Bronchial epithelial cell (primary cell): ENCODE data around the gene ZNFX1. TPM values are rescaled to one million over a fixed set of nuclear protein-coding genes. Genes with fewer than 3 reads are reported as not detected.
"Not testable (repeated sequence)": the region's sequence is repeated elsewhere in the genome, so short reads cannot be mapped to it uniquely, and the experiment has no call there.

ENCODE experiments used
- DNase-seq: peaks from one replicate; pipeline ENCODE4 v3.0.0-alpha.2; 2010; ENCODE audit warnings: low read depth
- FAIRE-seq: peaks from 2 replicates; lab custom pipeline; 2011; peaks lifted over from hg19 to GRCh38; lab: Jason Lieb, UNC
- H3K27me3 ChIP-seq: 2 replicates; pipeline ENCODE4 v1.5.1; 2011; ENCODE audit warnings: low read length; ENCODE audit not compliant: control insufficient read depth, insufficient read depth
- H3K36me3 ChIP-seq: 2 replicates; pipeline ENCODE4 v1.5.1; 2011; ENCODE audit warnings: low read length; ENCODE audit not compliant: control insufficient read depth, insufficient read depth
- H3K4me3 ChIP-seq: 2 replicates; pipeline ENCODE4 v1.5.1; 2011; ENCODE audit warnings: mild to moderate bottlenecking, low read depth, low read length, control low read depth
- total RNA-seq: library from RNA; depleted of rRNA; stranded (reverse); fragments of >200 nt; gene quantifications from 2 replicates; pipeline ENCODE4 v1.2.1, GENCODE V29; 2014
- TF ChIP-seq, protein P1 (sequence below): IDR thresholded peaks from 2 replicates; pipeline ENCODE4 v1.5.1; 2011; ENCODE audit warnings: mild to moderate bottlenecking, moderate library complexity, low read length, control low read depth, inconsistent platforms; ENCODE audit not compliant: insufficient read depth, severe bottlenecking

The ZNFX1 gene
- total RNA-seq, 1 donor from 2014 or later: 12.4 TPM

DNA sequence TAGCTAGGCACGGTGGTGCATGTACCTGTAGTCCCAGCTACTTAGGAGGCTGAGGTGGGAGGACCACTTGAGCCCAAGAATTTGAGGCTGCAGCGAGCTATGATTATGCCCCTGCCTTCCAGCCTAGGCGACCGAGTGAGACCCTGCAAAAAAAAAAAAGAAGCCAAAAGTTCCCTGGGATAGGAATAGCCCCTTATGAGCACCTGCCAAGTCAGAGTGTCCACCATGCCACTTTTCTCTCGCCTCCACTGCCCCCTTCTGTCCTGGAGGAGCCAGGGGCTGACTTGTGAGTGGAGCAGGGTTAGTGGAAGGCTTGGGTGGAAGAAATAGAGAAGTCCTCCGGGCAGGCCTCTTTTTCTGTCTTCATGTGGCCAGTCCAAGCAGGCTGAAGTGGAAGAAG, 70.8 kb downstream of the ZNFX1 start:
- Histone ChIP-seq H3K27me3 (no peaks in the 10 kb centered on the region), H3K36me3 (no peaks in the 10 kb centered on the region), H3K4me3 (no peak overlapping the region)
- FAIRE-seq (no peak), DNase-seq (no peak)
- TF ChIP-seq, protein P1, sequence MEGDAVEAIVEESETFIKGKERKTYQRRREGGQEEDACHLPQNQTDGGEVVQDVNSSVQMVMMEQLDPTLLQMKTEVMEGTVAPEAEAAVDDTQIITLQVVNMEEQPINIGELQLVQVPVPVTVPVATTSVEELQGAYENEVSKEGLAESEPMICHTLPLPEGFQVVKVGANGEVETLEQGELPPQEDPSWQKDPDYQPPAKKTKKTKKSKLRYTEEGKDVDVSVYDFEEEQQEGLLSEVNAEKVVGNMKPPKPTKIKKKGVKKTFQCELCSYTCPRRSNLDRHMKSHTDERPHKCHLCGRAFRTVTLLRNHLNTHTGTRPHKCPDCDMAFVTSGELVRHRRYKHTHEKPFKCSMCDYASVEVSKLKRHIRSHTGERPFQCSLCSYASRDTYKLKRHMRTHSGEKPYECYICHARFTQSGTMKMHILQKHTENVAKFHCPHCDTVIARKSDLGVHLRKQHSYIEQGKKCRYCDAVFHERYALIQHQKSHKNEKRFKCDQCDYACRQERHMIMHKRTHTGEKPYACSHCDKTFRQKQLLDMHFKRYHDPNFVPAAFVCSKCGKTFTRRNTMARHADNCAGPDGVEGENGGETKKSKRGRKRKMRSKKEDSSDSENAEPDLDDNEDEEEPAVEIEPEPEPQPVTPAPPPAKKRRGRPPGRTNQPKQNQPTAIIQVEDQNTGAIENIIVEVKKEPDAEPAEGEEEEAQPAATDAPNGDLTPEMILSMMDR: no peak

DNA sequence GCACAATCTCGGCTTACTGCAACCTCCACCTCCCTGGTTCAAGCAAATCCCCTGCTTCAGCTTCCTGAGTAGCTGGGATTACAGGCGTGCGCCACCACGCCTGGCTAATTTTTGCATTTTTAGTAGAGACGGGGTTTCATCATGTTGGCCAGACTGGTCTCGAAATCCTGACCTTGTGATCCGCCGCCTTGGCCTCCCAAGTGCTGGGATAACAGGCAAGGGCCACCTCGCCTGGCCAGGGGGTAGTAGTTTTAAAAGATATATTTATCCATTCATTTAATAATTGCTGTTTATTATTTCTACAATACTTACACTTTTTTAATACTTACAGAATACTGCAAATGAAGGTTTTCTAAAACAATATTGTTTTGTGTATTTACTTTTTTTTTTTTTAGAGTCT, 74.1 kb downstream of the ZNFX1 start:
- Histone ChIP-seq H3K36me3 (no peaks in the 10 kb centered on the region), H3K27me3 (no peaks in the 10 kb centered on the region), H3K4me3 (no peak overlapping the region)
- FAIRE-seq: no peak
- DNase-seq: no peak
- TF ChIP-seq, protein P1: no peak

DNA sequence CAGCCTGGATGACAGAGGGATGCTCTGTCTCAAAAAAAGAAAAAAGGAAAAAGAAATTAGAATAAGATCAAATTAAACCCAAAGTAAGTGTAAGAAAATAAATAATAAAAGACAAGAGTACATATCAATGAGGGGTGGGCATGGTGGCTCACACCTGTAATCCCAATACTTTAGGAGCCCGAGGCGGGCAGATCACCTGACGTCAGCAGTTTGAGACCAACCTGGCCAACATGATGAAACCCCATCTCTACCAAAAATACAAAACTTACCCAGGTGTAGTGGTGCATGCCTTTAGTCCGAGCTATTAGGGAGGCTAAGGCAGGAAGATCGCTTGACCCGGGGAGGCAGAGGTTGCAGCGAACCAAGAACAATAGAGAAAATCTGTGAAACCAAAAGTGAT, 74.8 kb downstream of the ZNFX1 start:
- Histone ChIP-seq H3K27me3 (no peaks in the 10 kb centered on the region), H3K4me3 (no peak overlapping the region), H3K36me3 (no peaks in the 10 kb centered on the region)
- DNase-seq (no peak), FAIRE-seq (no peak)
- TF ChIP-seq, protein P1: no peak

DNA sequence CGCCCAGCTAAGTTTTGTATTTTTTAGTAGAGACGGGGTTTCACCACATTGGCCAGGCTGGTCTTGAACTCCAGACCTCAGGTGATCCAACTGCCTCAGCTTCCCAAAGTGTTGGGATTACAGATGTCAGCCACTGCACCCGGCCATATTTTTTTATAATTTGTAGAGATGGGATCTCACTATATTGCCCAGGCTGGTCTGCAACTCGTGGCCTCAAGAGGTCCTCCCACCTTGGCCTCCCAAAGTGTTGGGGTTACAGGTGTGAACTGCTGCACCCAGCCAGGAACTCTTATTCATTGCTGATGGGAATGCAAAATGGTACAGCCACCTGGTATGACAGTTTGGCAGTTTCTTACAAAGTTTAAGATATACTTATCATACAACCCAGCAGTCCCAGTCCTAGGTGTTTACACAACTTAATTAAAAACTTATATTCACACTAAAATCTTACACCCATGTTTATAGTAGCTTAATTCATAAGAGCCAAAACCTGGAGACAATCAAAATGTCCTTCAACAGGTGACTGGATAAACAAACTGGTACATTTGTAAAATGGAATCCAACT, 78.0 kb downstream of the ZNFX1 start:
- Histone ChIP-seq H3K36me3 (no peaks in the 10 kb centered on the region), H3K4me3 (no peak overlapping the region), H3K27me3 (no peaks in the 10 kb centered on the region)
- DNase-seq: no peak
- FAIRE-seq: no peak
- TF ChIP-seq, protein P1: no peak

DNA sequence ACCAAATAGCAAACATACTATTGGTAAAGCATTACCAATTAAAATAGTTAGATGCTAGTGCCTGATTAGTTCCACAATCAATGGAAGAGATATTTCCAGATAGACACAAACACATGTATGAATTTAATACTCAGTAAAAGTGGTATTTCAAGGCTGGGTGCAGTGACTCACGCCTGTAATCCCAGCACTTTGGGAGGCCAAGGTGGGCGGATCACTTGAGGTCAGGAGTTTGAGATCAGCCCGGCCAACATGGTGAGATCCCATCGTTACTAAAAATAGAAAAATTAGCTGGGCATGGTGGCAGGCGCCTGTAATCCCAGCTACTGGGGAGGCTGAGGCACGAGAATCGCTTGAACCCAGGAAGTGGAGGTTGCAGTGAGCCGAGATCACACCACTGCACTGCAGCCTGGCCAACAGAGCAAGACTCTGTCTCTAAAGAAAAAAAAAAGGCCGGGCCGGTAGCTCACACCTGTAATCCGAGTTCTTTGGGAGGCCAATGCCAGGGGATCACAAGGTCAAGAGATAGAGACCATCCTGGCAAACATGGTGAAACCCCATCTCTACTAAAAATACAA, 84.8 kb downstream of the ZNFX1 start:
- not testable (repeated sequence) for H3K27me3 ChIP-seq, FAIRE-seq, DNase-seq, H3K4me3 ChIP-seq, H3K36me3 ChIP-seq

Other genes with a start within 250 kb of the ZNFX1 start
- gene CSE1L, start 231.7 kb downstream of the ZNFX1 start, total RNA-seq: 53.3 and 60.8 TPM in 2 replicates
- 31.1 and 34.3 TPM in 2 replicates for gene STAU1, start 89.7 kb downstream of the ZNFX1 start, total RNA-seq
- 49.8 and 66.6 TPM in 2 replicates for gene DDX27, start 58.6 kb downstream of the ZNFX1 start, total RNA-seq
- not detected in 2 replicates for gene KCNB1, start 204.6 kb upstream of the ZNFX1 start, total RNA-seq